GM12865 (cell line): ENCODE measurements around the gene PNPLA1.

Source experiments
- DNase-seq: peaks from one replicate; pipeline ENCODE4 v3.0.0; 2010; ENCODE audit warnings: low read depth
- H3K4me3 ChIP-seq: 2 replicates; pipeline ENCODE4 v1.5.1; 2011; ENCODE audit warnings: mild to moderate bottlenecking, low read depth, low read length, control low read depth
- CTCF ChIP-seq: IDR thresholded peaks from 2 replicates; pipeline ENCODE4 v1.5.1; 2011; ENCODE audit warnings: low read length, control low read depth, low read depth, inconsistent platforms; ENCODE audit not compliant: insufficient read depth; ENCODE audit errors: missing control alignments

Gene PNPLA1

DNA sequence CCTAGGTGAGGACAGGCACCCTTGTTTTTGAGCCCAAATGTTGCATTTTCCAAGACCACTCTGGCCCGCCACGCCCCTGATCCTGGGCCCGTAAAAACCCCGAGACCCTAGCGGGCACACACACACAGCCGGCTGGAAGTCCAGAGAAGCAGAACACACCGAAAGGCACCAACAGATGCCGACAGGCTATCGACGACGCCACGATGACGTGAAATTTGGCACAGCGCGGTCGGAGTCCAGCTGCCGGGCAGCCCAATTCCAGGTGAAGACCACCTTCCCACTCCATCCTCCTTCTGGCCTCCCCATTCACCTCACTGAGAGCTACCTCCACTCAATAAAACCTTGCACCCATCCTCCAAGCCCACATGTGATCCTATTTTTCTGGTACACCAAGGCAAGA is 34.0 kb upstream of the PNPLA1 start:
- DNase-seq: no peak
- TF ChIP-seq CTCF: no peak
- H3K4me3 ChIP-seq: no peak overlapping the region

- no peak overlapping the region for H3K4me3 ChIP-seq
- no peak for TF ChIP-seq CTCF
- DNase-seq: no peak
Observed at GRCh38 chr6:36239774-36240173, 30.1 kb upstream of the PNPLA1 start.

- DNase-seq: peak; percentile 60
- H3K4me3 ChIP-seq: no peak overlapping the region
- TF ChIP-seq CTCF: no peak
Observed at GRCh38 chr6:36241728-36242127, 28.1 kb upstream of the PNPLA1 start.

DNA sequence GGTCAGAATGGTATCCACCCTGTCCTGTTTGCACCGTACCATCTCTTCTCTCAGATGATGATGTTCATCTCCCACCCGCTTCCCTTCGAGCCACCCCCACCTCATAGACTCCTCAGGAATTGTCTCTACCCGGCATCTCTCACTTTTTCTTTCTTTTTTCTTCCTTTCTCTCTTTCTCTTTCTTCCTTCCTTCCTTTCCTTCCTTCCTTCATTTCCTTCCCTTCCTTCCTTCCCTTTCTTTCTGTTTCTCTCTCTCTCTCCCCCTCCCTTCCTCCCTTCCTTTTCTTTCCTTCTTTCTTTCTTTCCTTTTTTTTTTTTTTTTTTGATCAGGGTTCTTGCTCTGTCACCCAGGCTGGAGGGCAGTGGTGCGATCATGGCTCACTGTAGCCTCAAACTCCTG is 27.7 kb upstream of the PNPLA1 start:
- H3K4me3 ChIP-seq: no peak overlapping the region
- TF ChIP-seq CTCF: no peak
- DNase-seq: no peak

- no peak for TF ChIP-seq CTCF
- no peak overlapping the region for H3K4me3 ChIP-seq
- no peak for DNase-seq
Observed at GRCh38 chr6:36242626-36243025, 27.2 kb upstream of the PNPLA1 start.

- no peak for TF ChIP-seq CTCF
- no peak overlapping the region for H3K4me3 ChIP-seq
- no peak for DNase-seq
Observed at GRCh38 chr6:36243562-36244212, 26.2 kb upstream of the PNPLA1 start.

GRCh38 chr6:36244641-36245280 is 25.1 kb upstream of the PNPLA1 start:
- no peak for DNase-seq
- H3K4me3 ChIP-seq: no peak overlapping the region

More at GRCh38 chr6:36244641-36245280, 25.1 kb upstream of the PNPLA1 start:
- no peak for TF ChIP-seq CTCF
